HEK293 (cell line): ENCODE data around the gene CMTM5.
A peak's percentile ranks its signal among the peaks of the same experiment; 100 is the strongest.
"Not testable (repeated sequence)": the region's sequence is repeated elsewhere in the genome, so short reads cannot be mapped to it uniquely, and the experiment has no call there.

Source experiments
- CTCF ChIA-PET: fragments of 350-600 bp; formaldehyde crosslinking; extraction: SDS; loops from one replicate; lab custom pipeline; 2021; ENCODE audit warnings: antibody characterized with exemption; lab: Yijun Ruan, JAX
- POLR2A ChIA-PET: fragments of 300-600 bp; formaldehyde crosslinking; extraction: SDS; loops from one replicate; lab custom pipeline; 2020; ENCODE audit warnings: antibody characterized with exemption, inconsistent platforms; lab: Yijun Ruan, JAX
- H3K27ac ChIP-seq: fragments of 200-500 bp; sonication (Bioruptor generic); 2 replicates; pipeline ENCODE4 v1.5.1; 2014; ENCODE audit warnings: low read depth, low read length, control low read depth, inconsistent platforms; ENCODE audit errors: extremely low read depth
- H3K36me3 ChIP-seq, 2 experiments: fragments of 200-500 bp in 1 of 2; sonication (Bioruptor generic) in 1 of 2; 1 replicate in 1 of 2; 2 replicates in 1 of 2; pipeline ENCODE4 v1.5.1; 2014 to 2017; ENCODE audit warnings: inconsistent platforms in 2 of 2, low read length in 2 of 2; ENCODE audit not compliant: control insufficient read depth in 2 of 2, insufficient read depth in 1 of 2
- H3K4me1 ChIP-seq: fragments of 200-500 bp; sonication (Bioruptor generic); 2 replicates; pipeline ENCODE4 v1.5.1; 2014; ENCODE audit warnings: mild to moderate bottlenecking, low read length, inconsistent platforms; ENCODE audit not compliant: control insufficient read depth, insufficient read depth
- H3K4me3 ChIP-seq: 2 replicates; pipeline ENCODE4 v1.5.1; 2011; ENCODE audit warnings: low read depth, mild to moderate bottlenecking, control low read depth, low read length, moderate library complexity
- H3K9me3 ChIP-seq: fragments of 200-500 bp; sonication (Bioruptor generic); 2 replicates; pipeline ENCODE4 v1.5.1; 2014; ENCODE audit warnings: low read depth, low read length, inconsistent platforms; ENCODE audit not compliant: control insufficient read depth, insufficient read depth
- ZBTB44 ChIP-seq: fragments of 450-650 bp; IDR thresholded peaks from 2 replicates; pipeline ENCODE4 v1.5.1; 2018; ENCODE audit warnings: missing biosample characterization, mild to moderate bottlenecking, missing genetic modification characterization
- ZIC2 ChIP-seq: fragments of 450-650 bp; formaldehyde crosslinking; IDR thresholded peaks from 2 replicates; pipeline ENCODE4 v1.5.1; 2016; ENCODE audit warnings: missing biosample characterization, missing genetic modification characterization
- ZNF132 ChIP-seq: fragments of 450-650 bp; formaldehyde crosslinking; IDR thresholded peaks from 2 replicates; pipeline ENCODE4 v1.5.1; 2017; ENCODE audit warnings: missing biosample characterization, missing genetic modification characterization, borderline replicate concordance
- ZNF157 ChIP-seq: fragments of 450-650 bp; formaldehyde crosslinking; IDR thresholded peaks from 2 replicates; pipeline ENCODE4 v1.5.1; 2016; ENCODE audit warnings: missing biosample characterization, missing genetic modification characterization
- ZNF221 ChIP-seq: fragments of 450-650 bp; formaldehyde crosslinking; IDR thresholded peaks from 2 replicates; pipeline ENCODE4 v1.5.1; 2017; ENCODE audit warnings: missing biosample characterization, missing genetic modification characterization, borderline replicate concordance
- ZNF274 ChIP-seq, 2 experiments: fragments of 200-500 bp in 1 of 2; fragments of 450-650 bp in 1 of 2; sonication (Bioruptor generic) in 1 of 2; formaldehyde crosslinking in 1 of 2; IDR thresholded peaks; 2 replicates each; pipeline versions ENCODE4 v1.5.1 to v1.6.1; 2014 to 2016; ENCODE audit warnings: borderline replicate concordance in 1 of 2, inconsistent platforms in 1 of 2, low read length in 1 of 2, missing biosample characterization in 1 of 2, missing genetic modification characterization in 1 of 2
- ZNF292 ChIP-seq: fragments of 450-650 bp; formaldehyde crosslinking; IDR thresholded peaks from 2 replicates; pipeline ENCODE4 v1.5.1; 2016; ENCODE audit warnings: low read depth, missing biosample characterization, missing genetic modification characterization, borderline replicate concordance
- ZNF354C ChIP-seq: fragments of 450-650 bp; formaldehyde crosslinking; IDR thresholded peaks from 2 replicates; pipeline ENCODE4 v1.5.1; 2016; ENCODE audit warnings: missing biosample characterization, missing genetic modification characterization, low read depth, borderline replicate concordance
- ZNF362 ChIP-seq: fragments of 450-650 bp; formaldehyde crosslinking; IDR thresholded peaks from 2 replicates; pipeline ENCODE4 v1.5.1; 2016; ENCODE audit warnings: missing biosample characterization, missing genetic modification characterization
- ZNF366 ChIP-seq: fragments of 450-650 bp; formaldehyde crosslinking; conservative IDR thresholded peaks from 2 replicates; pipeline ENCODE4 v1.5.1; 2016; ENCODE audit warnings: missing biosample characterization, missing genetic modification characterization
- ZNF514 ChIP-seq: fragments of 450-650 bp; formaldehyde crosslinking; IDR thresholded peaks from 2 replicates; pipeline ENCODE4 v1.5.1; 2016; ENCODE audit warnings: missing biosample characterization, missing genetic modification characterization
- ZNF585B ChIP-seq: fragments of 450-650 bp; formaldehyde crosslinking; IDR thresholded peaks from 2 replicates; pipeline ENCODE4 v1.5.1; 2016; ENCODE audit warnings: missing biosample characterization, missing genetic modification characterization
- ZNF600 ChIP-seq: fragments of 450-650 bp; formaldehyde crosslinking; IDR thresholded peaks from 2 replicates; pipeline ENCODE4 v1.5.1; 2016; ENCODE audit warnings: missing biosample characterization, missing genetic modification characterization
- ZNF830 ChIP-seq: fragments of 450-650 bp; IDR thresholded peaks from 2 replicates; pipeline ENCODE4 v1.5.0; 2018; ENCODE audit warnings: missing biosample characterization, missing genetic modification characterization, low read depth, mild to moderate bottlenecking, moderate library complexity
- TF ChIP-seq, protein P1 (sequence below): fragments of 450-650 bp; formaldehyde crosslinking; IDR thresholded peaks from 2 replicates; pipeline ENCODE4 v1.5.1; 2016; ENCODE audit warnings: missing biosample characterization, missing genetic modification characterization
- TF ChIP-seq, protein P2 (sequence below): fragments of 450-650 bp; formaldehyde crosslinking; IDR thresholded peaks from 2 replicates; pipeline ENCODE4 v1.5.1; 2016; ENCODE audit warnings: missing biosample characterization, missing genetic modification characterization

Gene CMTM5

DNA sequence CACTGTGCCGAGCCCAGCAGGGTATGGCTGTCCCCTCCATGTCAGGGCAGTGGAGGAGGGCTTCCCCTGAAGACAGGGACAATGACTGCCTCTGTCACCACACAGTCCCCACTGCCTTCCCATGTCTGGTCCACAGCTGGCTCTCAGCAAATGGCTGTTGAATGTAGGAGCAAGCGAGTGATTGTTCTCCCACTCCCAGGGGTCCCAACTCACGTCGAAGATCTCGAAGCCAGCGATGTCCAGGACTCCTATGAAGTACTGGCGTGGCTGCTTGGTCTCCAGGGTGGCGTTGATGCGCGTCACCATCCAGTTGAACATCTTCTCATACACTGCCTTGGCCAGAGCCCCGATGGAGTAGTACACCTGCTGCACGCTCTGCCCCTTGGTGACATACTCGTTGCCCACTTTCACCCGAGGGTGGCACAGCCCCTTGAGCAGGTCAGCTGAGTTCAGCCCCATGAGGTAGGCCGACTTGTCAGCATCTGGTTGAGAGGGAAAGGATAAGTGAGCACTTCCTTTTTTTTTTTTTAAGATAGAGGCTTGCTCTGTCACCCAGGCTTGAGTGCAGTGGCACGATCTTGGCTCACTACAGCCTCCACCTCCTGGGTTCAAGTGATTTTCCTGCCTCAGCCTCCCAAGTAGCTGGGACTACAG is 23.8 kb downstream of the CMTM5 start:
- H3K36me3 ChIP-seq, POLR2A ChIA-PET, H3K9me3 ChIP-seq: not testable (repeated sequence)
- TF ChIP-seq ZNF157 (tag by site-specific recombination), result 0 out of 2 replicates have a peak, but pooled peaks have one; percentile 20
- TF ChIP-seq, all 188 proteins: peak for 1; not testable (repeated sequence) for 187
- H3K4me1 ChIP-seq, H3K4me3 ChIP-seq, H3K27ac ChIP-seq: not testable (repeated sequence)
- CTCF ChIA-PET, result interaction anchor here (0.6 kb wide), 1 partner anchor 105 kb away, joined by 4 read pairs; no protein-coding TSS in a partner anchor

GRCh38 chr14:23401291-23401690 is 24.4 kb downstream of the CMTM5 start:
- POLR2A ChIA-PET, result no interaction called here
- H3K4me1 ChIP-seq, result no peaks in the 10 kb centered on the region
- no peaks in the 10 kb centered on the region for H3K9me3 ChIP-seq
- CTCF ChIA-PET, result no interaction called here
- no peak overlapping the region for H3K27ac ChIP-seq
- TF ChIP-seq ZNF585B (tag by site-specific recombination), result no peak
- TF ChIP-seq, protein P1, sequence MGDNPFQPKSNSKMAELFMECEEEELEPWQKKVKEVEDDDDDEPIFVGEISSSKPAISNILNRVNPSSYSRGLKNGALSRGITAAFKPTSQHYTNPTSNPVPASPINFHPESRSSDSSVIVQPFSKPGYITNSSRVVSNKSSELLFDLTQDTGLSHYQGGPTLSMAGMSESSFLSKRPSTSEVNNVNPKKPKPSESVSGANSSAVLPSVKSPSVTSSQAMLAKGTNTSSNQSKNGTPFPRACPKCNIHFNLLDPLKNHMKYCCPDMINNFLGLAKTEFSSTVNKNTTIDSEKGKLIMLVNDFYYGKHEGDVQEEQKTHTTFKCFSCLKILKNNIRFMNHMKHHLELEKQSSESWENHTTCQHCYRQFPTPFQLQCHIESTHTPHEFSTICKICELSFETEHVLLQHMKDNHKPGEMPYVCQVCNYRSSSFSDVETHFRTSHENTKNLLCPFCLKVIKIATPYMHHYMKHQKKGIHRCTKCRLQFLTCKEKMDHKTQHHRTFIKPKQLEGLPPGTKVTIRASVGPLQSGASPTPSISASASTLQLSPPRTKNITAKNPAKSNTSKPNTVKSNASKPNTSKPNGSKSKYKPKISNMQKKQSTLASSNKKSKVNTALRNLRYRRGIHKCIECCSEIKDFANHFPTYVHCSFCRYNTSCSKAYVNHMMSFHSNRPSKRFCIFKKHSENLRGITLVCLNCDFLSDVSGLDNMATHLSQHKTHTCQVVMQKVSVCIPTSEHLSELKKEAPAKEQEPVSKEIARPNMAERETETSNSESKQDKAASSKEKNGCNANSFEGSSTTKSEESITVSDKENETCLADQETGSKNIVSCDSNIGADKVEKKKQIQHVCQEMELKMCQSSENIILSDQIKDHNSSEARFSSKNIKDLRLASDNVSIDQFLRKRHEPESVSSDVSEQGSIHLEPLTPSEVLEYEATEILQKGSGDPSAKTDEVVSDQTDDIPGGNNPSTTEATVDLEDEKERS (tag by site-specific recombination), result no peak
- no peak for TF ChIP-seq ZNF221
- no peak for TF ChIP-seq ZNF830 (tag by site-specific recombination)
- TF ChIP-seq ZNF354C (tag by site-specific recombination), result no peak
- no peak overlapping the region for H3K4me3 ChIP-seq
- no peaks in the 10 kb centered on the region for H3K36me3 ChIP-seq

DNA sequence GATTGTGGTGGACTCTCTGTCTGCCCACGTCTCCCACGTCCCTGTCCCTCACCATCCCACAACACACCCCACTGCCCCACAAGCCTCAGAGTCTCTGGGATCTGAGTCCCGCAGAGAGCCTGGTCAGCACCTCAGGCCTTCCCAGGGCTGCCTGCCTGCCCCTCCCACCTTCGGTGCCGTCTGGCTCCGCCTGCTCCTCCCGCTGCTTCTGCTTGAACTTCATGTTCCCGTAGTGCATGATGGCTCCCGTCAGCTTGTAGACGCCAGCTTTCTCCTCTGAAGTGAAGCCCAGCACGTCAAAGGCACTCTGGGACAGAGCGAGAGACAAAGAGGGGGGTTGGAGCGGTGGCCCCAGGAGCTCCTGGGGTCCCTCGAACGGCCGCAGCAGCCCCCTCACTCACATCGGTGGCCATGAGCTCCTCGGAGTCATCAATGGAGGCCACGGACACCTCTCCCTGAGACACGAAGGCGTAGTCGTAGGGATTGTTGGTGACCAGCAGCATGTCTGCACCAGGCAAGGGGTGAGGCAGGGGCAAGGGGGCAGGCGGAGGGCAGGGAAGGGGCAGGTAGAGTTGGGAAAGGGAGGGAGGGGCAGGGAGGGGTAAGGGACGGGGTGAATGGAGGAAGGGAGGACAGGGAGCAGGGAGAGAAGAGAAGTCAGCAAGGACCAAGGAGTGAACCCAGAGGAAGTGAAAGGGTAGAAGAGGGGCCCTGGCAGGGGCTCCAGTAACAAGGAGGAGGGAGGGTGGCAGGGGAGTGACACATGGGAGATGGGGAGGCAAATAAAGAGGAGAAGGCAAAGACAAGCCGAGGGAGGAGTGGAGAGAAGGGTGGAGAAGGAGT is 25.7 kb downstream of the CMTM5 start:
- Histone ChIP-seq H3K4me3 (no peak overlapping the region), H3K27ac (no peak overlapping the region), H3K4me1 (no peaks in the 10 kb centered on the region), H3K9me3 (no peaks in the 10 kb centered on the region), H3K36me3 (no peaks in the 10 kb centered on the region)
- POLR2A ChIA-PET, result no interaction called here
- CTCF ChIA-PET, result no interaction called here
- TF ChIP-seq, protein P2, sequence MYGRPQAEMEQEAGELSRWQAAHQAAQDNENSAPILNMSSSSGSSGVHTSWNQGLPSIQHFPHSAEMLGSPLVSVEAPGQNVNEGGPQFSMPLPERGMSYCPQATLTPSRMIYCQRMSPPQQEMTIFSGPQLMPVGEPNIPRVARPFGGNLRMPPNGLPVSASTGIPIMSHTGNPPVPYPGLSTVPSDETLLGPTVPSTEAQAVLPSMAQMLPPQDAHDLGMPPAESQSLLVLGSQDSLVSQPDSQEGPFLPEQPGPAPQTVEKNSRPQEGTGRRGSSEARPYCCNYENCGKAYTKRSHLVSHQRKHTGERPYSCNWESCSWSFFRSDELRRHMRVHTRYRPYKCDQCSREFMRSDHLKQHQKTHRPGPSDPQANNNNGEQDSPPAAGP (tag by site-specific recombination), result 0 out of 2 replicates have a peak, but pooled peaks have one; percentile 50
- TF ChIP-seq ZNF514 (tag by site-specific recombination) (no peak), ZNF274 (IDR thresholded peaks at IDR 0.05; ENCODE audit: low read length) (no peak), ZNF274 (tag by site-specific recombination; IDR thresholded peaks at IDR 0.05; ENCODE audit: borderline replicate concordance) (no peak), ZNF830 (tag by site-specific recombination) (no peak)
- TF ChIP-seq, all 188 proteins: peak for 1

DNA sequence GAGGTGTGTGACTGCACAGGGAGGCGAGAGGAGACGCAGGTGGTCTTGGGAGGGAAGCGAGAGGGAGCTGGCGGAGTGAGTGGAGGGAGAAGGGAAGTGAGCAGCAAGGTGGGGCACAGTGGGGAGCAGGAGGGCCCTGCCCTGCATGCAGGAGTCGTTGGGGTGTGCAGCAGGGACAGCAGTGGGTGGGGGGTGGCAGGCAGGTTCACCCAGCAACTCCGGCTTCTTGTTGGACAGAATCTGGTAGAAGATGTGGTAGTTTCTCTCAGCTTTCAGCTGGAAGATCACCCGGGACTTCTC is 26.2 kb downstream of the CMTM5 start:
- Histone ChIP-seq H3K9me3 (no peaks in the 10 kb centered on the region), H3K4me1 (no peaks in the 10 kb centered on the region), H3K36me3 (no peaks in the 10 kb centered on the region), H3K4me3 (no peak overlapping the region), H3K27ac (no peak overlapping the region)
- POLR2A ChIA-PET, result no interaction called here
- TF ChIP-seq ZNF292 (tag by site-specific recombination) (no peak), ZIC2 (tag by site-specific recombination) (peak; percentile 48; the same call in 1 of the 2 replicates), ZBTB44 (tag by site-specific recombination) (no peak), ZNF366 (tag by site-specific recombination) (no peak), ZNF362 (tag by site-specific recombination) (no peak), ZNF600 (tag by site-specific recombination) (no peak), ZNF132 (no peak), ZNF157 (tag by site-specific recombination) (no peak)
- CTCF ChIA-PET, result no interaction called here
